Measurements from ENCODE around the gene RNF6. TPM values are rescaled to one million over a fixed set of nuclear protein-coding genes. Genes with fewer than 3 reads are reported as not detected.
A peak's percentile ranks its signal among the peaks of the same experiment; 100 is the strongest.

The RNF6 gene
- total RNA-seq, 1 donor, result 54.9 TPM

DNA sequence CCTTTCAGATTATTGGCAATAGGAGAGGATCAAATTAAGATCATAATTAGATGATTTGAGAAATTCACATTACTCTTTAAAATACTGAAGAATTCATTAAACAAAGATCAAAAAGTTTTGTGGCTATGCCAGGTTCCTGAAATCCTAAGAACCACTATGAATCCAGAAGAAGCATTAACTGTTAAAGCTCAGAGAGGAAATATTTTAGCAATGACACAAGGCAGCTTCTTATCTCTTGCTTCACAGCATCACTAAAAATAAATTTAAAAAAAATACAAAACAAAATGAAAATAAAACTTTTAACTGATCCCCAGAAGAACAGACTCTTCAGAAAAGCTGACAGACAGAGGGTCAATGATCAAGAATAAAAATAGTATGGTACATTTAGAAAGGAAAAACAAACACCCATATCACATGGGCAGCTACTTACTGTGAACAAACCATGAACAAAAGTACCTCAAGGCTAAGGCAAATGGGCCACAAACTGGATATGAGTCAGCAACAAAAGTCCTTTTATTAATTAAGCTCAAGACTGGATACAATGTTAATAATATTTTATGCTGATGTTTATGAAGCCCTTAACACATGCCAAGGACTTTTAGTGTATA lies 19.6 kb downstream of the RNF6 start:
- Histone ChIP-seq H3K4me1 (ENCODE audit: insufficient read depth, low read length) (no peaks in the 10 kb centered on the region), H3K9me3 (ENCODE audit: low read depth, low read length) (no peaks in the 10 kb centered on the region), H3K4me3 (ENCODE audit: low read length) (no peak overlapping the region), H3K27me3 (ENCODE audit: insufficient read depth, low read length) (no peaks in the 10 kb centered on the region)

DNA sequence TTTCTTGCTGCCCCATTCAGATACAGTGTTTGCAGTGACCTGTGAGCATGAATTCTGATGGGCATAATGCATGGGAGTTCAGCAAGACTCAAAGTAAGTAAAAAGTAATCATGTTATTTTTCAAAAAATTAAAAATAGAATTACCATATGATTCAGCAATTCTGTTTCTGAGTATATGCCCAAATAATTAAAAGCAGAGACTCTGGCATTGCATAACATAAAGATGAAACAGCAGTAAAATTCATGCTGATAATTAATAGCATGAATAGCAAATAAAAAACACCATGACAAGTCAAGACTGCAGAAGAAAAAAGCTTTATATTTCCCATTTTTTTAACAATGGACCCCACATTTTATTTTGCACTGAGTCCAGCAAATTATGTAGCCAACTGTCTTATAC lies 21.3 kb downstream of the RNF6 start:
- H3K4me1 ChIP-seq (ENCODE audit: insufficient read depth, low read length), result no peaks in the 10 kb centered on the region
- no peaks in the 10 kb centered on the region for H3K27me3 ChIP-seq (ENCODE audit: insufficient read depth, low read length)
- peaks cover 6% of the 10 kb centered on the region for H3K9me3 ChIP-seq (ENCODE audit: low read depth, low read length)
- no peak overlapping the region for H3K4me3 ChIP-seq (ENCODE audit: low read length)

DNA sequence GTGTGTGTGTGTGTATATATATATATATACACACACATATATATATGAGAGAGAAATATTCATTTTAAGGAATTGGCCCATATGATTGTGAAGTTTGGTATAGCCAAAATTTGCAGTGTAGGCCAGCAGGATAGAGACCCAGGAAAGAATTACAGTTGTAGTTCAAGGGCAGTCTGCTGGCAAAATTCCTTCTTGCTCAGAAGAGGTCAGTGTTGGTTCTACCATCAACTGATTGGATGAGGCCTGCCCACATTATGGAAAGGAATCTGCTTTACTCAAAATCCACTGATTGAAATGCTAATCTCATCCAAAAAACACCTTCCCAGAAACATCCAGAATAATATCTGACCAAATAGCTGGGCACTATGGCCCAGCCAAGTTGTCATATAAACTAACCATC lies 24.0 kb downstream of the RNF6 start:
- Histone ChIP-seq H3K27me3 (ENCODE audit: insufficient read depth, low read length) (no peaks in the 10 kb centered on the region), H3K4me3 (ENCODE audit: low read length) (no peak overlapping the region), H3K9me3 (ENCODE audit: low read depth, low read length) (peaks cover 15% of the 10 kb centered on the region), H3K4me1 (ENCODE audit: insufficient read depth, low read length) (no peaks in the 10 kb centered on the region)

DNA sequence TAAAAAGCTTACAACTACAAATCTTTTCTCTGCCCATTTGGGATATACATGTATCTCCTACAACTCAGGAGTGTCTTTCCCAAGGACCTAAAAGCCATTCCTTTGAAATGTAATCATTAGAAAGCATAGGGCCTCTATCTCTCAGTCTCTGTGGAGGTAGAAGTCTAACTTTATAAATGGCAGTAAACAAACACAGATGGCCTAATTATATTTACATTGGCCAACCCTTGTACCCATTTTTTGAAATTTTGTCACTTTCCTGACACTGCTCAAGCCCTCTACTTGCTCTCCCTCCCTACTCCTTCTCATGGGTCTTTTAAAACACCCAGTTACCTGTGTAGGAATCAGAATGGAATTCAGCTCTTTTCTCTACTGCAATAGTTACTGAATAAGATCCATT lies 24.8 kb downstream of the RNF6 start:
- Histone ChIP-seq H3K4me3 (ENCODE audit: low read length) (no peak overlapping the region), H3K9me3 (ENCODE audit: low read depth, low read length) (peaks cover 15% of the 10 kb centered on the region), H3K4me1 (ENCODE audit: insufficient read depth, low read length) (no peaks in the 10 kb centered on the region), H3K27me3 (ENCODE audit: insufficient read depth, low read length) (no peaks in the 10 kb centered on the region)

DNA sequence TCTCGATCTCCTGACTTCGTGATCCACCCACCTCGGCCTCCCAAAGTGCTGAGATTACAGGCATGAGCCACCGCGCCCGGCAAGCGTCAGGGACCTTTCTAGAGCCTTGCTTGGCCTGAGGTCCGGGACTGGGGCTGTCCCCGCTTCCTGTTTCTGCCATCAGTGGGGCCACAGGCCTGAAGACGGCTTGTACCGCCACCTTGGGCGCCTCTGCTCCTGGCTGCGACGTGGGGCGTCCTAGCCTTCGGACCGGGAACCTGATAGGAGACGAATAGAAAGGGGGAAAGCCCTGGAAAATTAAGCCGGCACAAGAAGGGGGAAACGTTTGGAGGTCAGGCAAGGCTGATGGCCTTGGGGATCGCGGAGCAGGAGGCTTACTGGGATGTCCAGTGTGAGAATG lies 35.1 kb downstream of the RNF6 start:
- H3K4me3 ChIP-seq (ENCODE audit: low read length), result peak overlapping the region; percentile 59

DNA sequence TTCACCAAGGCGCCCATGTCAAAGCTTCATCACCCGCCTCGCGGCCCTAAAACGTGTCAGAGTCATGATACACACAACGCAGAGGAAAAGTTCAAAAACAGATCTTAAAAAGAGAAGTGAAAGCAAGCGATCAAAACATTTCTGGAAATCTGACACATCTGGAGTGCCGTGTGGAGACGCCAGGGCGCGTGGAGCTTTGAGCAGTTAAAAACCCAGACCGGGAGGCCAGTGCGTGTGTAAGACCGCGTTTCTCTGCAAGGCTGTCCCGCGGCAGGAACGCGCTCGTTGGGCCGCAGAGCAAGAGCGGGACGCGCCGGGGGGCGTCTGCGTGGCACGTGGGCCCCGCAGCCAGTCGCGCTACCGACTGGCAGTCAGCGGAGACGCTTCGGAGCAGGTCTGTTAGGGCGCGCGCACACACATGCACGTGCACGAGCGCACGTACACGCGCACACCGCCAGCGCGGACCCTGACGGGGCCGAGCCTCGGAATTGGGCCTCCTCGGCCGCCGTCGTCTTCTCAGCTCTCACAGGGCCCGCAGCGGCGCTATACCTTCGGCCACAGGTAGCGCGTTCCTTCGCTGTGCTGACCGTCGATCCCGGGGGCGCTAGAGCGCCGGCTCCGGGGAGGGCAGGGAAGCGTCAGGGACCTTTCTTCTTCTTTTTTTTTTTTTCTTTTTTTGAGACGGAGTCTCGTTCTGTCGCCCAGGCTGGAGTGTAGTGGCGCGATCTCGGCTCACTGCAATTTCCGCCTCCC lies 35.8 kb downstream of the RNF6 start:
- peaks cover 20% of the 10 kb centered on the region for H3K4me1 ChIP-seq (ENCODE audit: insufficient read depth, low read length)
- no peaks in the 10 kb centered on the region for H3K9me3 ChIP-seq (ENCODE audit: low read depth, low read length)
- peak overlapping the region; percentile 59 for H3K4me3 ChIP-seq (ENCODE audit: low read length)
- H3K27me3 ChIP-seq (ENCODE audit: insufficient read depth, low read length), result no peaks in the 10 kb centered on the region

More for the DNA sequence above, 35.1 kb downstream of the RNF6 start:
- Histone ChIP-seq H3K27me3 (ENCODE audit: insufficient read depth, low read length) (no peaks in the 10 kb centered on the region), H3K4me1 (ENCODE audit: insufficient read depth, low read length) (peaks cover 20% of the 10 kb centered on the region), H3K9me3 (ENCODE audit: low read depth, low read length) (no peaks in the 10 kb centered on the region)

DNA sequence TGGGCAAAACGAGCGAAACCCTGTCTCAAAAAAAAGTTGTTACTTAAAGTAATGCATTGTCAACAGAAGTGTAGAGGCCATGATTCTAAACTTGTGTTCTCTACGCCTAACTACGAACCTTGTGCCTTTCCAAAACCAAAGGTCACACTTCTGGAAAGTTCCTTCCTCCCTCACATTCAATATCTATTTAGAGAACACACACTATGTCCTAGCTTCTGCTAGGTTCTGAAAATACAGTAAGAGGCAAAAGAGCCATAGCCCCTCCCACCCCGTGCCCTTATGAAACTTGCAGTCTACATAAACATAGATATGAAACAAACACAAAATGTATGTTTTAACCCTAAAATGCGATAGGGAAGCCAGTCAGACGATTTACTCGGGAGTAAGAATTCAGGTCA lies 36.4 kb downstream of the RNF6 start:
- Histone ChIP-seq H3K9me3 (ENCODE audit: low read depth, low read length) (no peaks in the 10 kb centered on the region), H3K4me1 (ENCODE audit: insufficient read depth, low read length) (peaks cover 20% of the 10 kb centered on the region), H3K4me3 (ENCODE audit: low read length) (peak overlapping the region; percentile 59), H3K27me3 (ENCODE audit: insufficient read depth, low read length) (no peaks in the 10 kb centered on the region)

DNA sequence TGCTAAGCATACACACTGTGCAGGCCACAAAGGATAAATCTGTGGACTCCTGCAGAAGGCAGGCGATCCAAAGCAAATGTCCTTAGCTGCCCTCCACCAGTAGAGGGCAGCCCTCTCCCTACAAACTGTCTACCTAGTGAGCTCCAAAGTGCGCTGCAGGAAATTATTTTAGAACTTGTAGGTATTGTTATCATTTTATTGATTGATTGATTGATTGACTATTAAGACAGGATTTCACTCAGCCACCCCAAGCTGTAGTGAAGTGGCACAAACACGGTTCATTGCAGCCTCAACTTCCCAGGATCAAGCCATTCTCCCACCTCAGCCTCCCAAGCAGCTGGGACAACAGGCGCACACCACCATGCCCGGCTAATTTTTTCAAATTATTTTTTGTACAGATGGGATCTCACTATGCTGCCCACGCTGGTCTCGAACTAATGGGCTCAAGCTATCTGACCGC lies 37.3 kb downstream of the RNF6 start:
- Histone ChIP-seq H3K4me3 (ENCODE audit: low read length) (no peak overlapping the region), H3K27me3 (ENCODE audit: insufficient read depth, low read length) (no peaks in the 10 kb centered on the region), H3K9me3 (ENCODE audit: low read depth, low read length) (no peaks in the 10 kb centered on the region), H3K4me1 (ENCODE audit: insufficient read depth, low read length) (peaks cover 20% of the 10 kb centered on the region)

DNA sequence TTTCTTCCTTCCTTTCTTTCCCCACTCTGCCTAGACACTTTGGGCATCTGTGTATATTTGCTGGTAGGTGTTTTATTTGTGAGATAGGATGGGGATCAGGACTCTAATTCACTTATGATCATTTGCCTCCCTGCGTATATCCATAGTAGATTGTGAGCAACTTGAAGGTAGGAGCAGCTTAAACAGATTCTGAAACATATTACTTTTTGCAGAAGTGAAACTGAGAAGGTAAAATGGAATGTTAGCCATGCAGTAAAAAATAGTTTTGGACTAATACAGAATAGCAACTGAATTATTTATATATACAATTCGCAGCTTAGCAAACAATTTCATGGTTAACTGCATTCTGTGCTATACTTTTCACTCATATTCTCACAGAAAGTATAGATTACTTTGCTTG lies 38.7 kb downstream of the RNF6 start:
- peaks cover 20% of the 10 kb centered on the region for H3K4me1 ChIP-seq (ENCODE audit: insufficient read depth, low read length)
- H3K4me3 ChIP-seq (ENCODE audit: low read length), result no peak overlapping the region
- H3K27me3 ChIP-seq (ENCODE audit: insufficient read depth, low read length), result no peaks in the 10 kb centered on the region

DNA sequence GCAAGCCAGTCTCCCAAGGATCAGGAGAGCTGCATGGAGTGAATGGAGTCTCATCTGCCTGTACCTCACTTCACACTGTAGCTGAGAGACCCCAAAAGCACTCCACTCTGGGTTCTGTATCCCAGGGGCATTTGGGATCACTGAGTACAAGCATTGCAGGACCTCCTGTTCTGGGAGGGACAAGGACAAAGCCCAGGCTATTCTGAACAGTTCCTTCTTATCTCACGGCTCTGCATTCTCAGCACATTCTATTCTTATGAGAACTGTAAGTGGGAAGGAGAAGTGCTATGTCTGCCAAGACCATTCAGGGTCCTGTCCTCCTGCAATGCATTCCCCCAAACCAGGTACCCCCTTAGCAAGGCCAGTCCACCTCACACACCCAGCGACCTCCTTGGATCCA lies 42.8 kb downstream of the RNF6 start:
- H3K4me1 ChIP-seq (ENCODE audit: insufficient read depth, low read length), result no peaks in the 10 kb centered on the region
- no peaks in the 10 kb centered on the region for H3K27me3 ChIP-seq (ENCODE audit: insufficient read depth, low read length)
- H3K9me3 ChIP-seq (ENCODE audit: low read depth, low read length), result no peaks in the 10 kb centered on the region
- no peak overlapping the region for H3K4me3 ChIP-seq (ENCODE audit: low read length)

More for the DNA sequence above, 38.7 kb downstream of the RNF6 start:
- H3K9me3 ChIP-seq (ENCODE audit: low read depth, low read length), result no peaks in the 10 kb centered on the region

DNA sequence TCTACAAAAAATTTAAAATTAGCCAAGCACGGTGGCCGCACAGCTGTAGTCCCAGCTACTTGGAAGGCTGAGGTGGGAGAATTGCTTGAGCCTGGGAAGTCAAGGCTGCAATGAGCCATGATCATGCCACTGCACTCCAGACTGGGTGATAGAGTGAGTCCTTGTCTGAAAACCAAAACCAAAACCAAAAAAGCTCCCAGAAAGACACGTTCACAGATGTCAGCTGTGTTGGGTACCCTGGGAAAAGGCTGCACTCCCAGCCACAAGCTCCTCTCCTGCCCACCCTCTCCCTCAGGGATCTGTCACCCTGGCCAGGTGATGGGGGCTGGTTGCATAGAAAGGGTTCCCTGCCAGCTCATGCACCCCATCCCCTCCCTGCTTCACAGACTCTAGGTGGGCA lies 53.3 kb downstream of the RNF6 start:
- H3K27me3 ChIP-seq (ENCODE audit: insufficient read depth, low read length), result no peaks in the 10 kb centered on the region
- H3K9me3 ChIP-seq (ENCODE audit: low read depth, low read length), result no peaks in the 10 kb centered on the region
- no peaks in the 10 kb centered on the region for H3K4me1 ChIP-seq (ENCODE audit: insufficient read depth, low read length)
- H3K4me3 ChIP-seq (ENCODE audit: low read length), result no peak overlapping the region

DNA sequence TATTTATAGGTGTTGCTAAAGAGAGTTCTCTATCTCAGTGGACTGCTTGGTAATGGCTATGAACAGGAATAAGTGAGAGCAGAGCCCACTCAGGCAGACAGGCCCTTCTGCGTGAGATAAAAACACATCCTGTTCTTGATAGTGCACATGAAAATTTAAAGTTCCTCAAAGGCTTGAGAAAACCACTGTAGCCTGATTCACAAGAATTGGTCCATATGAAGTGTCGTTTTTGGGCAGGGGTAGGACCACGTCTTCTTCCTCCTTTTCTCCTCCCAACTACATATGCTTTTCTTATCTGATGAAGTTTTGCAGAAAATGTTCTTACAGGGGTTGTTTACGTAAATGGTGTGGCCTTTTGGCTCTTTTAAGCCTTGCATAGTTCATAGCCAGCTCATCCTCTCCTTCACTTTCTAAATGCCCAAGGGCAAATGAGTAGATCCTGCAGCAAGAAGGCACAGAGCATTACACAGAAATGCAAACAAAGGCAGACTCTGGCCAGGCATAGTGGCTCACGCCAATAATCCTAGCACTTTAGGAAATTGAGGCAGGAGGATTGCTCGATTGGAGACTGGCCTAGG lies 53.8 kb downstream of the RNF6 start:
- Histone ChIP-seq H3K9me3 (ENCODE audit: low read depth, low read length) (no peaks in the 10 kb centered on the region), H3K27me3 (ENCODE audit: insufficient read depth, low read length) (no peaks in the 10 kb centered on the region), H3K4me1 (ENCODE audit: insufficient read depth, low read length) (no peaks in the 10 kb centered on the region), H3K4me3 (ENCODE audit: low read length) (no peak overlapping the region)

DNA sequence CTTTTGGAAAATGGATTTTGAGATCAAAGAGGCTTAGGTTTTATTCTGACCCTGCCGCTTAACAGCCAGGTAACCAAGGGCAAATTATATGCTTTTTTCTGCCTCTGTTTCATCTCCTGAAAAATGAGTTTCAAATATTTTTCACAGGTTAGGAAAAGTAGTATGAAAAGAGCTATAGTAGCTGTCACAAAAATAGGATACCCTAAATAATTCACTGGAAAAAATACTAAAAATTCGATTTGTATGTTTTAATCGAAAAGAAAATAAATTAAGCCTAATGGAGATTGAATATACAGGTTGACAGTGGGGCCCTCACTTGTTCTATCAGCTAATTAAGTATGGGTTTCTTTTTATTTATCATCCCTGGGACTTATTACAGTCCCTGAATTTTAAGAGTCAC lies 58.3 kb downstream of the RNF6 start:
- Histone ChIP-seq H3K27me3 (ENCODE audit: insufficient read depth, low read length) (no peaks in the 10 kb centered on the region), H3K4me1 (ENCODE audit: insufficient read depth, low read length) (no peaks in the 10 kb centered on the region), H3K9me3 (ENCODE audit: low read depth, low read length) (no peaks in the 10 kb centered on the region), H3K4me3 (ENCODE audit: low read length) (no peak overlapping the region)
